SK-N-MC (cell line): Measurements from ENCODE around the gene HMGB2.

Experiments
- EZH2 ChIP-seq: fragments of 200-600 bp; sonication (generic); IDR thresholded peaks from one replicate; pipeline ENCODE4 v1.6.1; 2017; ENCODE audit warnings: antibody characterized with exemption
- FOXP2 ChIP-seq: optimal IDR thresholded peaks from 2 replicates; pipeline ENCODE3; 2011; ENCODE audit warnings: mild to moderate bottlenecking, moderate library complexity; ENCODE audit not compliant: insufficient read depth; ENCODE audit errors: extremely low read length, control extremely low read depth
- POLR2AphosphoS5 ChIP-seq: IDR thresholded peaks from 2 replicates; pipeline ENCODE4 v1.6.1; 2012; ENCODE audit warnings: mild to moderate bottlenecking, low read depth, low read length, borderline replicate concordance

DNA sequence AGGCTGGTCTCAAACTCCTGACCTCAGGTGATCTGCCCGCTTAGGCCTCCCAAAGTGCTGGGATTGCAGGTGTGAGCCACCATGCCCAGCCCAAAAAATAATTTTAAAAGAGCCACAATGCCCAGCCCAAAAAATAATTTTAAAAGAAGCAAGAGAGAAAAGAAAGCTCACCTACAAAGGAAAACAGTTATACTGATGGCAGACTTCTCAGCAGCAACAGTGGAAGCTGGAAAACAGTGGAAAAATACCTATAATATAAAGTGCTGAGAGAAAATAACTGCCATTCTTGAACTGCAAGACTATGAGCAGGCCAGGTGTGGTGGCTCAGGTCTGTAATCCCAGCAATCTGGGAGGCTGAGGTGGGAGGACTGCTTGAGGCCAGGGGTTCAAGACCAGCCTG is 13.3 kb upstream of the HMGB2 start:
- TF ChIP-seq EZH2 (no peak), POLR2AphosphoS5 (no peak), FOXP2 (no peak)
